GM19397 (cell line): ENCODE results near the gene RBM33.

Experiments used
- ATAC-seq: cut with Tn5 transposase; IDR thresholded peaks from one replicate; pipeline ENCODE4 v1.9.1; 2021; ENCODE audit warnings: mild to moderate bottlenecking, moderate library complexity; ENCODE audit not compliant: unreplicated experiment

RBM33 gene

DNA sequence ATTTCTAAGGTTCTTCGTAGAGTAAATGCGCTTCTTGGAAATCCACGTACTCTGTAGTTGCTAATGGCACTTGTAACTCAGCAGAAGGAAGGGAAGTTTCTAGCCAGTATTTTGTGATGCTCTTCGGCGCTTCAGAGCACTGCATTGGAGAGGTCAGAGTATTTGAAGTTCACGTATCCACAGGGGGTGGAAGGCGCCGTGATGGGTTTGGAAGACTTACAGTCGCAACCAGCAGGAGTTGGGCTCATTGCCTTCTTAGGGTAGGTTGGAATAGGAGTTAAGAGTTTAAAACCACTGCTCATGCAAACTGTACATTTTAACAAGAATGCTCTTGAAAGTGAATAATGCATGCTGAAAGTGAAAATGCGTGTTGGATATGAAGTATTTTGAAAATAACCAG is 118.7 kb downstream of the RBM33 start:
- ATAC-seq: no peak

DNA sequence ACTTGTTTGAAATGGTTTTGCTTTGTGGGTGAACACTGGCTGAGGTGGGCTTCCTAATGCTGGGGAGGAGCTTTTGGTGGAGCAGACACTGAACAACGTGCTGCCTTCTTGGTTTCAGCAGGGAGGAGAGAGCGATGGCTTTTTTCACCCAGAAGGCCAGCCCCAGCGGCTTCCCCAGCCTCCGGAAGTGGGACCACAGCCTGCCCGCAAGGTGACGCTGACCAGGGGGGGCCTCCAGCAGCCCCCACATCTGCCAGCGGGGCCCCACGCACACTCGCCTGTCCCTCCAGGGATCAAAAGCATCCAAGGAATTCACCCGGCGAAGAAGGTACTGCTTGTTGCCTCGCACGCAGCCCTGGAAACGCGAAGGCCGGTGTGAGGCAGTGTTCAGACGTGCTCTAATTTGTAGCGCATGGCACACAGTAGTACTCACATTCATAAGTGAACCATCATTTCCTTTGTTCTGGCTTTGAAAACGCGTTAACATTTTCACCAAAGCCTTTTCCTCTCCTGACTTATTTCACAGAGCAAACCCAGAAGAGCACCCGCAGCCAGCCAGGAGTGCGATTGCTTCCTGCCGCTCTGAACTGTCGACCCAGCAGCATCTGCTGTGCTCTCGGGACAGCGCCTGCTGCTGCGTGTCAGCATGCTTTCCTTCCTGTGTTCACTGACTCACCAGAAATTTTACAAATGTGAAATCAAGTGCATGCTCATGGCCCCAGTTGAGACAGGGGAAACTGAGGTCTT is 119.4 kb downstream of the RBM33 start:
- ATAC-seq: peak; percentile 55

DNA sequence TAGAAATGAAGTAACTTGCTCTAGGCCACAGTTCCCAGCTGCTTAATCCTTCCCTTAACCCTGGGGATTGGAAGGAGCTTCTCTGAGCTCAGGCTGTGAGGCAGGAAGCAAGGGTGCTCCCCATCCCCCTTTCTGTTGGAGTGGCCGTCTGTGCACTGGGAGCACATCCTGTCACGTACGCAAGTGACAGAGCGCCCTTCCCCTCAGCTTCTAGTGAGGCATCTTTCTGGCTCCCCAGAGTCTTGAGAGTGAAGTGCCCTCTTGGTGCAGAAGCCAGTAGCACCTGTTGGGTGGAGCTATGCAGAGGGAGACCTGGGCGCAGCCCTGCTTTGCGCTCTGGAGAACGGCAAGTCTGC is 120.0 kb downstream of the RBM33 start:
- no peak for ATAC-seq

DNA sequence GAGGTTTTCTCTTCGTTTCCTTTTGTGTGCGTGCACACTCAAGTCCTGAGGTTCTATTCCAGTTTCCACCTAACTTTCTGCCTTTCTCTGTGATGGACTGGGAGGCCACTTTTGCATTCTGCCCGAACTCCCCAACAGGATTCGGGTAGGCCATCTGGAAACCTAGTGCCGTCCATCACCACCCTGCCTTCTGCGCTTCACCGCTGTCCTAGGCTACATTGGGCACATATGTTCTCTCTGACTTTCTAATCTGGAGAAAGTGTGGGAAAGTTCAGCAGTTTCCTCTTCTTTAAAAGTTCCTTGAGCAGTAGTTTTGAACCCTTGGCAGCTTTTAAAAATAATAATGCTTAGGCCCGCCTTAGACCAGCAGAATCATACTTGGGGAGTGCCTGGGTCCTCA is 121.0 kb downstream of the RBM33 start:
- ATAC-seq: no peak

DNA sequence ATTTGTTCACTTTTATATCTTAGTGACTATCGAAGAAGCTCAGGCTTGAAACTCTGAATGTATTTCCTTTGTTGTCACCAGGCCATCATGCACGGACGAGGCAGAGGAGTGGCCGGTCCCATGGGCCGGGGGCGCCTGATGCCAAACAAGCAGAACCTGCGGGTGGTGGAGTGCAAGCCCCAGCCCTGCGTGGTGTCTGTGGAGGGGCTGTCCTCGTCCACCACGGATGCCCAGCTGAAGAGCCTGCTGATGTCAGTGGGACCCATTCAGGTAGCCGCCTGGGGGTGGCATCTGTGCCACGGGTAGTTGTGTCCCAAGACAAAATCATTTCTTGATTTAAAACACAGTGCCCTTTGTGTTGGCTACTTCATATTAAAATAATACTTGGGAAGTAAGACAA is 121.9 kb downstream of the RBM33 start:
- no peak for ATAC-seq

DNA sequence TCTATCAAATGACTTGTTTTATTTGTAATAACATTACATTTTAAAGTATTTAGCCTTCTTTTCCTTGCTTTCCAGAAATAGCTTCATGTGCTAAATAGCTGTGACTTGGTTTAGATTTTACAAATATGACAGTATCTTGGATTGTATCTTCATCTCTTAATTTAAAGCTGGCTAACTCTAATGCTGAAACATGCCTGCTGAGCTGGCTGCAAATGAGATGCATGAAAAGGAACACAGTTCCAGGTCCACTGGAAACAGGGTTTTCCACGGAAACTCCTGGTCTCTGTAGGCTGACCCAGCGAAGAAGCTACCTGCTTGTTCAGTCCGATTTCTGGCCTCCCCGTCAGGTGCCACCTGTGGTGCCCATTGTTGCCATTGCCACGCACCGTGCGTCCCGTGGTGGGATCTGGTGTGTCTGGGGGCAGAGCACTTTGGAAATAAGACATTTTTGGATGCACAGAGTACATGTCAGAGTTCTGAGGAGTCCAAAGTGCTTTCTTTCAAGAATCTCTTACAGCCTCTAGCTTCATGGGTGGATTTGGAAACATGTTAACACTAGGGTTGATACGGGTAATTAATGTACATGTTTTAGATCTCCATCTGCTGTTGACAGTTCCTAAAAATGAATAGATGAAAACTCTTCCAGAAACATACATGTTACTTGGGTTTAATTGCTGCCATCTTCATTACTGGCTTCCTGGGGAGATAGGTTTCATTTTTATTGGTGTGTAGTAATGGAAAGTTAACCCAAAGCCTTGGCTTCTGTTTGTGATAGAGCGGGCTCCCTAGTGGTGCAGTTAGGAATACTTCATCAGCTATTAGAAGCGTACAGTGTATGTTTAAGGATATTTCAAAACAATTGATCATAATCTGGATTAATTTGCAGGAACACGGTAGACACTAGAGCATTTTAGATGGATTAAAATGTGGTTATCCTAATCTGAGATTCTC is 122.8 kb downstream of the RBM33 start:
- ATAC-seq: no peak

DNA sequence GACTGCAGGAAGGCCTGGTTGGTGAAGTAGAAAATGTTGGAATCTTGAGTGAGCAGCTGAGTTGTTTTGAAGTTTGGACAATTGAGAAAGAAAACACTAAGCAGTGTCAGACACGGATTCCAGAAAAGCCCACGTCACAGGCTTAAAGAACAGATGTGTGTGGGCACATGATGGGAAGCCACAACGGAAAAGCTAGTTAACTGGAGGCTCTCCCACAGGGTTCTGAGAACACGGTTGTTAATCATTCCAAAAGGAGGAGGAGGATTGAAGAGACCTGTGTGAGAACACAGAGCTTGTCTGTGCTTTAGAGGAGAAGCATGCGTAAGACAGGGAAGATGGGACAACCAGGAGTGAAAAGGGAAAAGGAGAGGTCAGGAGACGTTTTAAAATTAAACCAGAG is 125.2 kb downstream of the RBM33 start:
- ATAC-seq: no peak

DNA sequence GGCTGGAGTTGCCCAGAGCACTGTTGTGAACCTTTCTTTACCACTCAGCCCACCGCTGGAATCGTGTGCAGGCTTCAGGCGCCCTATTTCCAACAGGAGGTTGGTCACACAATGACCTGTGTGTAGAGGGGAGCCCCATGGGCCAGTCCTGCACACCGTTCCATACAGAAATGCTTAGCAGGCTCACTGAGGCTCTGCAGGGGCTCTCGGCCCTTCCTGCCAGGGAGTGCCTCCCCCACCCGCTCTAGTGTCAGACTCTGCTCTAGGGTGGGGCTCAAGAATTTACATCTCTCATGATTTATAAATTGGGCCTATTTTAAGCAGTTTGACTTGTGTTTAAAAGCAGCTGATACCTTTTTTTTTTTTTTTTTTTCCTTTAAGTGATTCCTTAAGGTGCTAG is 125.8 kb downstream of the RBM33 start:
- ATAC-seq: no peak

DNA sequence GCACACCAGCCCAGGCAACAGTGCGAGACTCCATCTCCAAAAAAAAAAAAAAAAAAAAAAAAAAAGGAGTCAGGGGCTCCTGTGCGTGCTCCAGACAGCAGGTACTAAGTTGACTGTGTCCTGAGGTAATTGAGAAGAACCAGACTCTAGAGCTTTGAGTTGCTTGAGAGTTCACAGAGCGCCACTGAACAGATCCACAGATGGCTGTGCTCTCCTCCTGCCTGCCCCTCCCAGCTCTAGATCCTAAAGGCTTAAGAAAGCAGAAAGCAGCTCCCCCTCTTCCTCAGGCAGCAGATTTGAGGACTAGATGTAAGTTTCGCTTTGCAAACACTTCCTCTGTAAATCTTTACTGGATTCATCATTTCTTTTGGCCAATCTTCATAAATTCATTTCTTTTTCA is 129.1 kb downstream of the RBM33 start:
- no peak for ATAC-seq

DNA sequence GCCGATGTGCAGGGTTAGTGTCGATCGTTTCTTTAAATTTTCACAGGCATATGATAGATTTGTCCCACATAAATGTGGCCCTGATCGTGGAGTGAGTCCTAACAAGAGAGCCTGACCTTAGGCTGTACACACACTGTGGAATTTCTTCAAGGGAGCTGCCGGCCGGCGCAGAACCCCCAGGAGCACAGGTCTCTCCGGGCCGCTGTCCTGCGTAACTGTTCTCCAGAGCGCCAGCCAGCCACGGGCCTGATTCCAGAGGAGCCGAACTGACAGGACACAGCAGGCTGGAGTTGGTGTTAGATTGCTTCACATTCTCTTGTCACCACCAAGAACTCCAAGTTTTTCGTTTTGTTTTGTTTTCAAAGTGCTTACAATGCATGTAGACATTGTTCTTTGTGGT is 130.5 kb downstream of the RBM33 start:
- ATAC-seq: no peak

DNA sequence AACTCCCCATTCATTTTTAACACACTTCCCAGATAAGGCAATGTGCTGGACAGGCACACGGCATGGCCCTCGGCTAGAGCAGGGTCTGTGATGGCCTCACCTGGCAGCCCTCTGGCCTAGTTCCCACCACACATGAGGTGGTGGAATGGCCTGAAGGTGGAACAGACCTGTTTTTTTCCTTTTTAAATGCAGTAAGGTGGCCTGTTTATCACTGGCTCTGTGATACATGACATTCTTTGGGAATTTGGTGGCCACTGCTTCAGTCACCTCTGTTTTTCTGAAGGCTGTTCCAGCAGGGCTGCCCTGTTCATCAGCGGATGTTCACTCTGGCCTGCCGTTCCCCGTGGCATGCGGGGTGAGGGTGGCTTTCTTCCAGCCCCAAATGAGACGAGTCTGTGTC is 131.2 kb downstream of the RBM33 start:
- ATAC-seq: no peak

DNA sequence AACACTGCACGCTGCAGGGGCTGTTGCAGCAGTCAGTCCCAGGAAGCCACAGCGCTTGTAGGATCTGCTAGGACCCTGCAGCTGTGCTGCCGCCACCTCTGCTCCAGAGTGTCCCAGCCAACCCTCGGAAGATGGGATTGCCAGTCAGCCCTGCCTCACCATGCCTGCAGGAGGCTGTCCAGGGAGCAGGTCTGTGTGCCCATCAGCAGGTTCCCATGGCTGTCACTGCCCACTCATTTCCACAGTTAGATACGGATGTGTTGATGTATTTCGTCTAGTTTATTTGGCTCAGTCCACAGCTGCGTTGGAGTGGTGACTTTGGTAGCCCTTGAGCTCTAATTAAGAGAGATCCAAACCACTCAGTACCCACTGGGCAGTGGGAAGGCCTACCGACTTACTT is 132.1 kb downstream of the RBM33 start:
- no peak for ATAC-seq

DNA sequence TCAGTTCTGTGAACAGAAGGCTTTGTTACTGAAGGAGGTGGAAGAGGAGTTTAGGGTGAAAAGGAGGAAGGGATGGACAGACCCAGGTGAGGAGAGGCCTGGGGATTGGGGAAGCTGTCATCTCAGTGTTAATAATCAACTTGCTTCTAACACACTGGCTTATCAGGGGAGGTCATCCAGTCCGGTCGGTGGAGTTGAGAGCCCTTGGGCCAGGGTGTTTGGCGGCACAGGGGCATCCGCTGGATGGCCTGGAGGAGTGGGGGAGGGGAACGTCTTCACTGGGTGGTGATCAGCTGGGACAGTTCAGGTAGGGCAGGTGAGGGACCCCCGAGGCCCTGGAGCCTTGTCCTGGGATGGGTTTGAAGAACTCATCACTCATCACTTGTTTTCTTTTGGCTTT is 133.9 kb downstream of the RBM33 start:
- ATAC-seq: no peak

DNA sequence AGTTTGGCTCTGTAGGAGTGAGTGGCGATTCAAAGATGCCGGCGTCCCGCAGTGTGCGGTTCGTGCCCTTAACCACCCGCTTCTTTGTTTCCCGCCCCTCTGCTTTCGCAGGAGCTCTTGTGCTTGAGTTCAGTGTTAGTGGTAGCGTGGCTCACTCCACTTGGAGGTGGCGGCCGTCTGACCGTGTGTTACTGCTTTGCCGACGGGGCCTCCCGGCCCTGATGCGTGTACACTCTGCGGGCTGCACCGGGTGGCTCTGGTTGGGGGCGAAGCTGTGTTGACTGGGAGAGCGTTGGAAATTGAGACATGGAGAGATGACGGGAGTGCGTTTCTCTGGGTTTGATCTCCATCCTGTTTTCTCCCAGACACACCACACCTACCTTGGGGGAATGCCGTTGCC is 136.4 kb downstream of the RBM33 start:
- no peak for ATAC-seq

DNA sequence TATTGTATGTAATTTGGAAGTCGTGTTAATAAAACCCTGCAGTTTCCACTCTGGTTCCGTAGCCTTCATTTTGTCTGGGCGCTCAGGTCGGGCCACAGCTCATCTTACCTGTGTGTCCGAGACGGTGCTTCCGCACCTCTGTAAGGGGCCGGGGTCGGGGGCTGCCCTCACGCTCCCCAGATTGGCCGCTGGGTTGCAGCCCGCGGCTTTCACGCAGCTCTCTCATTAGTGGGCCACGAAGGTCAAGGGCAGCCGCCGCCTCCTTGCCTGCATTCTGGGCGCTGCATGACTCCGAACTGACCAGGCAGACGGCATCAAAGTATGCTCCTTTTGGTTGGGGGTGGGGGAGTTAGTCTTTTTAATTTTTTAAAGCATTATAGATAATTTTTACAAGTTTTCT is 137.0 kb downstream of the RBM33 start:
- ATAC-seq: no peak

DNA sequence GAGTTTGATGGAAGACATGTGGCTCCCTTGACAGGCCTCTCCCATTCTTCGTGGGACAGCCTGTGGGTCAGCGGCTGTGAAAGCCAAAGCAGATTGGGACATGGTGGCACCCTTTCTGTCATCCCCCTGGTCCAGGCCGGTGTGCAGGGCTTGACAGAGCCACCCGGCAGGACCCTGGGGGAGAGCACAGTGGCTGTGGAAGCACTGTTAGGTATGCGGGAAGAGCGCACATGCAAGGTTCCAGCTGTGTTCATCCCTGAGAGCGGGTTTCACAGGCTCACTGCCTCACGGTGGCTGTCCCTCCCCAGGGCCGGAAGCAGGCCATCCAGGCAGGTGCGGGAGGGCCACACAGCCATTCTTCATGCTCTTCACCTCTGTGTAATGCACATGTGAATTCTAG is 138.0 kb downstream of the RBM33 start:
- no peak for ATAC-seq

DNA sequence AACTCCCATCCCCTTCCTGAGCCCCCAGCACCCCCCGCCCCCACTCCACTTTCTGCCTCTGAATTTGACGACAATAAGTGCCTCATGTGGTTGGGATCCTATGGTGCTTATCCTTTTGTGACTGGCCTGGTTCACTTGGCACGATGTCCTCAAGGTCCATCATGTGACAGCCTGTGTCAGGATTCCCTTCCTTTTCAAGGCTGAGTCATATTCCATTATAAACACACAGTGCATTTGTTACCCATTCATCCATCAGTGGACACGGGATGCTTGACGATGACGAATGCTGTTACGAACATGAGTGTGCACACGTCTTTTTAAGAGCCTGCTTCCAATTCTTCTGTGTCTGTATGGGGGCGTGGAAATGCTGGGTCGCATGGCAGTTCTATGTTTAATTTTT is 141.1 kb downstream of the RBM33 start:
- no peak for ATAC-seq

DNA sequence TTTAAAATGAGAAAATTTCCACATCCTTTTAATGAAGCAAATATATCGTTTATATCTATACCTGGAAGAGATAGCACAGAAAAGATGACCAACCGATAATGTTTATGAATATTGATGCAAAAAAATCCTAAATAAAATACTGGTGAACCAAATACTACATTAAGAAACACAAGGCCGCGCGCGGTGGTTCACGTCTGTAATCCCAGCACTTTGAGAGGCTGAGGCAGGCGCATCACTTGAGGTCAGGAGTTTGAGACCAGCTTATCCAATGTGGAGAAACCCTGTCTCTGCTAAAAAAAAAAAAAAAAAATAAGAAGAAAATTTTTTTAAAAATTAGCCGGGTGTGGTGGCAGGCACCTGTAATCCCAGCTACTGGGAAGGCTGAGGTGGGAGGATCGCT is 142.0 kb downstream of the RBM33 start:
- no peak for ATAC-seq

DNA sequence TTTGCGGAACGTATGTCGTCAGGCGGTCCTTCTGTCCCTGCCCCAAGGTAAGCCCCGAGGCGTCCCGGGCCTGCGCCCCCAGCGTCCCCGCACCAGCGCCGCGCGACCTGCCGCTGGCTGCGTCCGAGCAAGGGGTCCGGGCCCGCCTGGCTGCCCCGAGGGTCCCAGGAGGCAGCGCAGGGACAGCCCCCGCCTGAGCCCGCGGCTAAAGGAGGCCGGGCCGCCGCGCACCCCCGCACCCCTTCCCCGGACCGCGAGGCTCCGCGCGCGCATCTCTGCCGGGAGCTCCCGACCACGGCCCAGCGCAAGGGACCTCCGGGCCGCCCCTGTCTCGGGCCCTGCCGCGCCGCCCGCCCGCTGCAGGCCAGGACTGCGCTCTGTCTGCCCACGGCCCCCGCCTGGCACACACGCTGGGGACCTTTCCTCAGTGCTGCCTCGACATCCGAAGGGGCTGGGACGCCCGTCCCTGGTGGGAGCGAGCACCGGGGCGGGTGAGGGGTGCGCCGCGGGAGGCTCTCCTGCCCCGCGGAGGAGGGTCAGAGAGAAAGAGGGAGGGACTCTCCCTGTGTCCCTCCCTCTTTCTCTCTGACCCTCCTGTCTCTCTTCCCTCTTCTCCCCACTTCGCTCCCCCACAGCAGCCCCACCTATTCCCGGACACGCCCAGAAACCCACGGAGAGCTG is 142.8 kb downstream of the RBM33 start:
- no peak for ATAC-seq

DNA sequence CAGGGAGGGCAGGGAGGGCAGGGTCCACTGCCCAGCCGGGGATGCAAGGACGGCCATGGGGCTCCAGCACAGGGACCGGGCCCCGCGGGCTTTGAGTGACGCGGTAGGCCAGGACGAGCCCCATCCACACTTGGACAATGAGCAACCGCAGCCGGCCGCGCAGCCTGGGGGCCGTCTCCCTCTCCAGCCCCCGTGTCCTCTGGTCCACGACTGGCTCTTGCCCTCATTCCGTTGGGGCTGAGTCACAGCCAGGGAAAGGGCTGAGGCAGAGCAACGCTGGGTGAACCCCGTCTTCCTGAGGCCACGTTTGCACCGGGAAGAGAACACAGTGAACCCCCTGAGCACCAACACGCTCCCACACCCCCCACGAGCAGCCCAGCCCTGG is 144.1 kb downstream of the RBM33 start:
- ATAC-seq: no peak

DNA sequence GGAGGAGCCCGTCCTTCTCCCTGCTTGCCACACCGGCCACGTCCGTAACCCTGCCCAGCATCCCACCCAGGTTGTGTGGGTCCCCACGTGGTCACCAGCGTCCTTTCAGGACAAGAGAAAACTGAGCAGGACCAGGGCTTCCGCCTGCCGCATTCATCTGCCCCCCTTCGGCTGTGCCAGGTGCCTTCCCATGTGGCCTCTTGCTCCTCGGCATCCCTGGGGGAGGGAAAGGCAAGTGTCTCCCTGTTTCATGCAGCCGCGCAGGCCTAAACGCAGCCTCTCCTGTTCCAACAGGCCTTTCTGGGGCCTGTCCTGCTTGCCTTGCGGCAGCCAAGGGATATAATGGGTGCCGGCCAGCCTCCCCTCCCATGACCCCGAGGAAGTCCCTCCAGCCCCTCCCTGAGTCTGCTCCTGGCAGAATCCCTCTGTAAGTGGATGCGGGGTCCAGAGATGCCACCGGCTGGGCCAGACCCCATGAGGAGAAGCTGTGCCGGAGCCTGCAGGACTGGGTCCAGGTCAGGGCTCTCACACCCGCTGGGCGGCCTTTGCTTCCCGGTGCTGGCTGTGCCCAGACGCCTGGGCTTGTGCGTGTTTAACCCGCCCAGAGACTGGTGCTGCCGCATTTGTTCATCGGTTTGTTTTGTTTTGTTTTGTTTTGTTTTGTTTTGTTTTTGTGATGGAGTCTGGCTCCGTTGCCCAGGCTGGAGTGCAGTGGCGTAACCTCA is 144.7 kb downstream of the RBM33 start:
- ATAC-seq: no peak
